Measurements from ENCODE around the gene ZFYVE28.

The ZFYVE28 gene

GRCh38 chr4:2428496-2429213, 10.2 kb upstream of the ZFYVE28 start:
- no peak for DNase-seq (ENCODE audit: low spot score)

DNA sequence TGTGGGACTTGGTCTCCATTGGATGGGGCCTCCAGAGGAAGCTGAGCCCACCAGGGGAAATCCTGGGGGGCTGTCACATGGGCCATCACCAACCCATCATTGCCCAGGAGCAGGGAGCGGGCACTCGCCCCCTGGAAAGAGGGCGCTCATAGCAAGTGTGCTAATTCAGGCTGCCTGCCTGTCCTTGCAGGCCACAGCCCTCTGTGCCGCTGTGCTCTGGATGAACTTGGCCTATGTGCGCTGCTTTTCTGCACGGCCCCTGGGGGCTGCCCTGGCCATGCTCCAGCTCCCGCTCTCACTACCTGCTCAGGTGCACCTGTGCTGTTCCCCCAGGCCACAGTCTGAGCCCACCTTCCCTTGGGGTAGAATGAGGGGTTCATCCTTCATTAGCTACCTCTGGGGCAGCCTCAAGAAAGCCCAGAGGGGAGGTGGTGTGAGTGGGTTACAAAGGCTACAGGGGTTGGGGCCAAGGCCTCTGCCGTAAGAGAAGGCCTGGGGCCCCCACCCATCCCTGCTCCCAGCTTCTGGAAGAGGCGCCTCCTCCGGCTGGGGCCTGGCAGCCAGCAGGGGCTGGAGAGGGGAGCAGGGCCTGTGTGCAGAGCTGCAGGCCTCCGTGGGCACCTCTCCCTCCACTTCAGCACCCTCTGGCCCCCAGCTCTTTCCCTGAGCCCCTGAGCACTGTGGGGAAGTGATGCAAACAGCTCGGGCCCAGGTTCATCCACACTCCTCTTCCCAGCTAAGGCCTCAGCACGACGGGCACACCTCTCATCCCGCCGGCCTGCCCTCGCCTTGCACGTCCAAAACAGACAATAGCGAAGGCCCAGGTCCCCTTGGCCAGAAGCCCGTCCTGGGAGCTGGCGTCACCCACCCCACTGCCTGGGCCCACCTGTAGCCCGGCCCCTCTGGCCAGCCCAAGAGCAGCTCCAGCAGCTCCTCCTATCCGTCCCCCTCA, 9.2 kb upstream of the ZFYVE28 start:
- DNase-seq (ENCODE audit: low spot score): no peak

GRCh38 chr4:2426711-2427275, 8.3 kb upstream of the ZFYVE28 start:
- DNase-seq (ENCODE audit: low spot score): no peak

DNA sequence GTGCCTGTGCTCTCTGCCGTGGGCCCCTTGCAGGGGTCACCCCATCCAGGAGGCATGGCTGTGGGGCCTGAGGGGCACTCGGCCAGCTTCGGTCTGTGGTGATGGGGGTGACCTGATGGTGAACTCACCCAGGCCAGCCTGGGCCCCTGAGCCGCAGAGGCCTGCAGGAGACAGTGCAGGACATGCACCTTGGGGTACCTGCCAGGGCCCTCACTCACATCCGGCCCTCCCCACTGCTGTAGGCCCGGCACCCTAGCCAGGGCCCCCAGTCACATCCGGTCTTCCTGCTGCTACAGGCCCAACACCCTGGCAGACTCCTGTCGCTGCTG, 7.6 kb upstream of the ZFYVE28 start:
- no peak for DNase-seq (ENCODE audit: low spot score)

GRCh38 chr4:2425386-2426068, 7.1 kb upstream of the ZFYVE28 start:
- DNase-seq (ENCODE audit: low spot score): no peak

- no peak for DNase-seq (ENCODE audit: low spot score)
Measured at GRCh38 chr4:2424581-2424980, 6.1 kb upstream of the ZFYVE28 start.

DNA sequence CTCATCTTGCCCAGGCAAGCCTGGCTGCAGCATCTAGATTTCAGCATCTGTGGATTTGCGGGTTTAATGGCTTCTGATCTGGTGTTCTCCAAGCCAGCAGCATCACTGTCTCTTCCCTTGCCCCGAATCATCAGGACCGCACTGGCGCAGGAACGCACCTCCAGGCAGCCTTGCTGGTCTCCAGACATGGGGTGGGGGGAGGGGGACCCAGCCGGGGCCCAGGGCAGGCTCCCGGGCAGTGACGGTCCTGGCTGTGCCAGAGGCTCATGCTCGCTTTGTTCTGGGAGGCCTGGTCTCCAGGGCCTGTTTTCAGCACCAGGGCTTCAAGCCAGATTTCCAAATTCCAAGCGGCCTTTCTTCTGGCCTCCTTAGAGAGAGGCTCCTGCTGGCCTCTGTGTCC, 5.2 kb upstream of the ZFYVE28 start:
- no peak for DNase-seq (ENCODE audit: low spot score)

DNA sequence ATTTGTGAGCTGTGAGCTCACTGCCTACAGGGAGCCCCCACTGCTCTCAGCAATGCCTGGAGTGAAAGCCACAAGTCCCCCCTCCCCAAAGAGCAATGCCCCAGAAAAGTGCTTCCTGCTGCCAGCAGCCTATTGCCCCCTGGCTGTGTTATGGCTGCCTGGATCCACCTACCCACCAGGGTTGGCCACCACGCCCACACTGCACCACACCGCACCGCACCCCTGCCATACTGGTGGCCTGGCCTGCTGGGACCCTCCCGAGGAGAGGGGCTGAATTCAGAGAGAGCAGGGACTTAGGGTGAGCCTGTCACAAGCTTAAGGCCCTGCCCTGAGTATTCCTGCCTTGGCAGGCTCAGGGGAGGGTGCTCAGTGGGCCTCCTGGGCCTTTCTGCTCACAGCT, 4.6 kb upstream of the ZFYVE28 start:
- DNase-seq (ENCODE audit: low spot score): no peak

GRCh38 chr4:2421928-2422327, 3.5 kb upstream of the ZFYVE28 start:
- no peak for DNase-seq (ENCODE audit: low spot score)

GRCh38 chr4:2419814-2420213, 1.4 kb upstream of the ZFYVE28 start:
- DNase-seq (ENCODE audit: low spot score): no peak

DNA sequence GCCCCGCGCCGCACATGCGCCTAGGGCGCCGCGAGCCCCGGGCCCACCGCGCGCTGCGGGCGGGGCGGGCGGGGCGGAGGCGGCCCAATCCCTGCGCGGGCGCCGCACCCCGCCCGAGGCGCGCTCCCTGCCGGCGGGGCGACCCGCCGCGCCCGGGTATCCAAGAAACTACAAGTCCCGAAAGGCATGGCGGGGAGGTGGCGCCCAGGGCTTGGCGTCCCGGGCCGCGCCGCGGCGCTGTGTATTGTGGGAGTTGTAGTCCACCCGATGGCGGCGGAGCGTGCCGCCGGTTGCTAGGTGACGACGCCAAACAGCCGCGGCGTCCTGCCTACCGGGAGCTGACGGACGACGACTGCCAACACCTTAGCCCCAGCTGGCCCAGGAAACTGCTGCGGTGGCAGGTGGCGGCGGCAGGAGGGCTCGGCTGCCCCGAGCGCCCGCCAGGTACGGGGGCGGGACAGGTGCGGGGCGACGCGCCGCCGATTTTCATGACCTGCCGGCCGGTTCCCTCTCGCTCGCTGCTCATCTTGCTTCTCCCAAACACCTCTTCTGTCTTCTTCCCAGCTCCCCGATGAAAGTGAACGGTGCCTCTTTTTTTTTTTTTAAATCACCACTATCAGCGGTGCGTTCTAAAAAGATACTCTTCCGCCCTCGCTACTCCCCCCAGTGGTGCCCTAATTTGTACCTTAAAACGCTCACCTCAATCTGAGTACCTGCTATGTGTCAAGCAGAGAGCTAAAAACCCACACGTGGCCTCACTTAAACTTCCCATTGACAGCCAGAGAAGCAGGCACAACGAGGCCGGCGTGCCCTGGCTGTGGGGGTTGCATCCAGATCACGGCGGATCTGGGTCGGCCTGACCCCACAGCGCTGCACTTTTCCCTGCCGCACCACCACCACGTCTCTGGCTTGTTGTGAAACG, 466 bp upstream of the ZFYVE28 start, which contains the start of gene CFAP99:
Gene CFAP99 (plus strand): TSS at position 306 of the 922 bp plus-strand sequence.
- DNase-seq (ENCODE audit: low spot score): peak; percentile 99

GRCh38 chr4:2417226-2417764, 1.1 kb downstream of the ZFYVE28 start:
- peak; percentile 45 for DNase-seq (ENCODE audit: low spot score)

GRCh38 chr4:2416564-2417225, 1.8 kb downstream of the ZFYVE28 start:
- DNase-seq (ENCODE audit: low spot score): no peak

- DNase-seq (ENCODE audit: low spot score): no peak
Measured at GRCh38 chr4:2415881-2416563, 2.4 kb downstream of the ZFYVE28 start.

DNA sequence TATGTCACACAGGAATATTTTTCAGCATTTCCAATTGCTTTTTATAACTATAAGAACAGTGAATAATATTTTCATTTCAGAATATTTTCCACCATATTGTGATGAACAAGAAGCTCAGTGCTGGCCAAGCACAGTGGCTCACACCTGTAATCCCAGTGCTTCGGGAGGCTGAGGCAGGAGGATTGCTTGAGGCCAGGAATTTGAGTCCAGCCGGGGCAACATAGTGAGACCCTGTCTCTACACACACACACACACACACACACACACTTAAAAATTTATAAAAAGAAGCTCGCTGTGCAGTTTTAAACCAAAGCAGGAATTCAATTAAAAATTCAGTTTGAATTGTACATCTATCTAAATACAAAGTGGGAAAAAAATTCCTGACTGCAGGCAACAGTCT, 3.2 kb downstream of the ZFYVE28 start:
- DNase-seq (ENCODE audit: low spot score): no peak

- no peak for DNase-seq (ENCODE audit: low spot score)
Measured at GRCh38 chr4:2413821-2414610, 4.4 kb downstream of the ZFYVE28 start.

GRCh38 chr4:2412885-2413716, 5.3 kb downstream of the ZFYVE28 start:
- DNase-seq (ENCODE audit: low spot score): peak; percentile 80

- DNase-seq (ENCODE audit: low spot score): no peak
Measured at GRCh38 chr4:2412534-2412884, 5.9 kb downstream of the ZFYVE28 start.
